Effector memory CD4-positive, alpha-beta T cell (primary cell): ENCODE data around the gene IL10RB.
"Not testable (repeated sequence)": the region's sequence is repeated elsewhere in the genome, so short reads cannot be mapped to it uniquely, and the experiment has no call there.

Source experiments
- DNase-seq, 3 donors: peaks; one replicate each; pipeline ENCODE4 v3.0.0-alpha.2; 2020
- H3K27ac ChIP-seq: 2 replicates; pipeline ENCODE4 v1.7.0; 2013; ENCODE audit warnings: mild to moderate bottlenecking, low read length, moderate library complexity; ENCODE audit not compliant: insufficient read depth, poor library complexity, severe bottlenecking
- H3K27me3 ChIP-seq: replicated peaks from 2 replicates; pipeline ENCODE4 v1.7.0; 2013; ENCODE audit warnings: mild to moderate bottlenecking, low read length; ENCODE audit not compliant: insufficient read depth, control insufficient read depth, poor library complexity, severe bottlenecking
- H3K36me3 ChIP-seq: 2 replicates; pipeline ENCODE4 v1.7.0; 2013; ENCODE audit warnings: mild to moderate bottlenecking, low read length, moderate library complexity; ENCODE audit not compliant: control insufficient read depth, insufficient read depth
- H3K4me1 ChIP-seq: 2 replicates; pipeline ENCODE4 v1.7.0; 2013; ENCODE audit warnings: low read length, mild to moderate bottlenecking; ENCODE audit not compliant: control insufficient read depth, insufficient read depth, poor library complexity, severe bottlenecking
- H3K4me3 ChIP-seq: 2 replicates; pipeline ENCODE4 v1.7.0; 2013; ENCODE audit warnings: low read length, low read depth, mild to moderate bottlenecking; ENCODE audit not compliant: insufficient read depth, poor library complexity, severe bottlenecking
- H3K9me3 ChIP-seq: 2 replicates; pipeline ENCODE4 v1.7.0; 2013; ENCODE audit warnings: mild to moderate bottlenecking, low read length, moderate library complexity; ENCODE audit not compliant: control insufficient read depth

IL10RB gene

DNA sequence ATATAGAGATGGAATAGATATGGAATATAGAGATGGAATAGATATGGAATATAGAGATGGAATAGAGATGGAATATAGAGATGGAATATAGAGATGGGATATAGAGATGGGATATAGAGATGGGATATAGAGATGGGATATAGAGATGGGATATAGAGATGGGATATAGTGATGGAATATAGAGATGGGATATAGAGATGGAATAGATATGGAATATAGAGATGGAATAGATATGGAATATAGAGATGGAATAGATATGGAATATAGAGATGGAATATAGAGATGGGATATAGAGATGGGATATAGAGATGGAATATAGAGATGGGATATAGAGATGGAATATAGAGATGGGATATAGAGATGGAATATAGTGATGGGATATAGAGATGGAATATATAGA is 57.4 kb downstream of the IL10RB start:
- not testable (repeated sequence) for H3K4me3 ChIP-seq, H3K27me3 ChIP-seq, H3K36me3 ChIP-seq, DNase-seq, H3K27ac ChIP-seq, H3K9me3 ChIP-seq
- H3K4me1 ChIP-seq = peaks cover 24% of the 10 kb centered on the region

DNA sequence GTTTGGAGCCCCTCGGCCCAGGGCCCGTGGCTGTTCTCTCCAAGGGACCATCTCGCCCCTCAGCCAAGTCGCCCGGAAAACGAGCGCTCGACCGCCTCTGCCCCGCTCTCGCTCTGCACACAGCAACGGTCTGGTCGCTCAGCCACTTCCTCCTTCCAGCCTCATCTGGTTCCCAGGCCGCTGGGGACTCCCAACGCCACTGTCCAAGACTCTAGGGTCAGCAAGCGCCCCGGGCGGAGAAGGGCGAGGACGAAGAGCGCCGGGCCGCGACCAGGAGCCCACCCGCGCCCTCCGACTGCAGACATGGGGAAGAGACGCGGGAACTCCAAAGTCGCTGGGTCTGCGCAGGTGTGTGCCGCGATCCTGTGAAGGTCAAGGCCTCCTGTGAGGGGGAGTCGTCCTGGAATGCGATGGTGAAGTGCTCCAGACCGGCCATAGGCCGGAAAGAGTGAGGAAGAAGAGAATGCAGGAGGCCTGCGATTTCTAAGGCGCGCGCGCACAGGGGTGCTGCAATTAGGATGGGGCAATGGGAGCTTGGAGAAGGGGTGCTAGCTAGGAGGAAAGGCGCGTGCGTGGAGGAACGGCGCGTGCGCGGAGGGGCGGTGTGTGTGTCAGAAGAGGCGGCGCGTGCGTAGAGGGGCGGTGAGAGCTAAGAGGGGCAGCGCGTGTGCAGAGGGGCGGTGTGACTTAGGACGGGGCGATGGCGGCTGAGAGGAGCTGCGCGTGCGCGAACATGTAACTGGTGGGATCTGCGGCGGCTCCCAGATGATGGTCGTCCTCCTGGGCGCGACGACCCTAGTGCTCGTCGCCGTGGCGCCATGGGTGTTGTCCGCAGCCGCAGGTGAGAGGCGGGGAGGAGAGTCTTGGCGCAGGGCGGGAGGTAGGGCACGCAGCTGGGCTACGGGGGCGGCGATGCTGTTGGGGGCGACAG is 58.4 kb downstream of the IL10RB start, which contains the start of gene IFNAR1:
Gene IFNAR1 (plus strand): TSS at position 680 of the 931 bp plus-strand sequence. CDS start 86 bp downstream, at position 766.
- peak; percentile 94 to 97 (median 95) for DNase-seq
- Histone ChIP-seq H3K27me3 (no peaks in the 10 kb centered on the region), H3K36me3 (no peaks in the 10 kb centered on the region), H3K27ac (peak within 1 kb of the TSS; percentile 98), H3K4me3 (peak within 1 kb of the TSS; percentile 97), H3K9me3 (no peaks in the 10 kb centered on the region), H3K4me1 (peaks cover 24% of the 10 kb centered on the region)

DNA sequence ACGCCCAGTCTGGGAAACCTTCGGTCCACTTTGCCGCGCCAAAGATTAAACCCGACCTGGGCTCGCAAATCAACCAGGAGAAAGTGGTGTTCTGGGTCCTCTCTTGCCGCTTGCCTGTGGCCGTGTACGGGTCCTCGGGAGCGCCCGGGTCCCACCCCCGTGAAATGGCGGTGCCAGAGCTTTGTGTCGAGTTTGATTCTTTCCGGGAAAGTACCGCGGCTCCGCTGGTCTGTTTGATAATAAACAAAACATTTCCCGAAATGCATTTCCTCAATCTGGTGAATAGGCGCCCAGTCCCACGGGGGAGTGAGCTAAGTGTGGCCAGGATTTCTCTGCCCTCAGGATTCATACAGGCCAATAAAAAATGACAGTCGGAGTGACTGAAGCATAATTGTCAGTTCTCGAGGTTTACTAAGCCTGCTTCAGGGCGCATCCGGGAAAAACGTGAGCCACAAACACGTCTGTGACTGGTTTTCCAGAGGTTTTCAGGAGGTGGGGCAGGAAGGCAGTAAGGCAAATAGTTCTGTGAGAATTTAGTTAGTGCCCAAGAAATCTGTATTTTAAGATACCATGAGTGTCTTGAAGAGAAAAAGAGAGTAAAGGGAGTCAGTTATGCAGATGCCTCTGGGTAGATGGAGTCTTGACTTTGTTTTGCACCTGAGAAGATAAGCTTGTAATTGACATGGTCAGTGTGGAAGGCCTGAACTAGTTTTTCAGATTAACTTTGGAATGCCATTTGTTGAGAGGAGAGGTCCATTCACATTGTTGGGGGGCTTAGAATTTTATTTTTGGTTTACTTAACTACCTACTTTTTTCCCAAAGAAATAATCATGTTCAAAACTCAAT is 59.3 kb downstream of the IL10RB start:
- DNase-seq = peak; percentile 62 to 70 (median 65)
- H3K9me3 ChIP-seq = no peaks in the 10 kb centered on the region
- peak overlapping the region; percentile 98 for H3K27ac ChIP-seq
- H3K4me3 ChIP-seq = peak overlapping the region; percentile 97
- no peaks in the 10 kb centered on the region for H3K27me3 ChIP-seq
- H3K36me3 ChIP-seq = no peaks in the 10 kb centered on the region
- H3K4me1 ChIP-seq = peaks cover 24% of the 10 kb centered on the region

DNA sequence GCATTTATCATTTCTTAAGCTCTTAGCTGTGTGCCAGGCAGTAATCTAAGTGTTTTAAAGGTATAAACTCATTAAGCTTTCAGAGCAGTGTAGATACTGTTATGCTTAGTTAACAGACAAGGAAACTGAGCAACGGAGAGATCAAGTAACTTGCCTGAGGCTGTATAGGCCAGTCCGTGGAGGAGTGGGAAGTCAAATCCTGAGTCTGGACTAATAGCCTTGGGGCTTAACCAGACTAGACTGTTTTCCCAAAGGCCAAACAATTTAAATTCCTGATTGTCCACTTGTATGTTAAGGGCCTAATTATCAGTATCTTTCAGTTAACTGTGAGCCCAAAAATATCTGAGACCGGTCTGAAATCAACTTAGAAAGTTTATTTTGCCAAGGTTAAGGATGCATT is 61.2 kb downstream of the IL10RB start:
- Histone ChIP-seq H3K27ac (no peak overlapping the region), H3K4me3 (no peak overlapping the region), H3K9me3 (no peaks in the 10 kb centered on the region), H3K36me3 (no peaks in the 10 kb centered on the region), H3K27me3 (no peaks in the 10 kb centered on the region), H3K4me1 (peaks cover 41% of the 10 kb centered on the region)
- DNase-seq = no peak

DNA sequence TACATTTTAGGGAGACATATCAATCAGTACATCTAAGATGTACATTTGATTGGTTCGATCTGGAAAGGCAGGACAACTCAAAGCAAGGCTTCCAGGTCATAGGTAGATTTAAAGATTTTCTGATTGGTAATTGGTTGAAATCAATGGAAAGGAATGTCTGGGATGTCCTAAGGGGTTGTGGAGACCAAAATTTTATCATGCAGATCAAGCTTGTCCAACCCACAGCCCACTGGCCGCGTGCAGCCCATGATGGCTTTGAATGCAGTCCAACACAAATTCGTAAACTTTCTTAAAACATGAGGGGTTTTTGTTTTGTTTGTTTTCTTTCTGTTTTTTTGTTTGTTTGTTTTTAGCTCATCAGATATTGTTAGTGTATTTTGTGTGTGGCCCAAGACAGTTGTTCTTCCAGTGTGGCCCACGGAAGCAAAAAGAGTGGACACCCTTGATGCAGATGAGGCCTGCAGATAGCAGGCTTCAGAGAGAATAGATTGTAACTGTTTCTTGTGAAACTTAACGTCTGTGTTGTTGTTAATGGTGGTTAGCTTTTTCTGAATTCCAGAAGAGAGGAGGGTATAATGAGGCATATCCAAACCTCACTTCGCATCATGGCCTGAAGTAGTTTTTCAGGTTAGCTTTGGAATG is 61.7 kb downstream of the IL10RB start:
- Histone ChIP-seq H3K27ac (no peak overlapping the region), H3K36me3 (no peaks in the 10 kb centered on the region), H3K27me3 (no peaks in the 10 kb centered on the region), H3K9me3 (no peaks in the 10 kb centered on the region), H3K4me3 (no peak overlapping the region), H3K4me1 (peaks cover 43% of the 10 kb centered on the region)
- DNase-seq = no peak

DNA sequence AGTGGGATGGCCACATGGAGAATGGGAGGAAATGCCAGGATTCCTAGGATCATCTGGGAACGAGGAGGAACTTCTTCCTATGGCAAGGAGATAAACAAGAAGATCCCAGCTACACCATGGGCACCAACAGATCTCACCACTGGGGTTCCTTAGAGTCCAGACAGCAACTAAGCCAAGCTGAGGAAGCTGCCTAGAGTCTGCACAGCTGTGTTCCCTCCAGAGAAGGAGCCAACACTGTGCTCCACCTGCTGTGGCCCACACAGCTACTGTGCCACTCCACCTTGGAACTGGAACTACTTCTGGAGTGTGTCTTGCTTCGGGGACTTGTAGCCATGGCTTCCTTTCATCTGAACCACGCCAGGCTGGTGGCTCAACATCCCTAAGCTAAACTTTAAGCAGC is 64.6 kb downstream of the IL10RB start:
- H3K4me1 ChIP-seq = peaks cover 41% of the 10 kb centered on the region
- no peak overlapping the region for H3K27ac ChIP-seq
- no peaks in the 10 kb centered on the region for H3K27me3 ChIP-seq
- H3K4me3 ChIP-seq = no peak overlapping the region
- no peaks in the 10 kb centered on the region for H3K9me3 ChIP-seq
- H3K36me3 ChIP-seq = peaks cover 5% of the 10 kb centered on the region
- no peak for DNase-seq

DNA sequence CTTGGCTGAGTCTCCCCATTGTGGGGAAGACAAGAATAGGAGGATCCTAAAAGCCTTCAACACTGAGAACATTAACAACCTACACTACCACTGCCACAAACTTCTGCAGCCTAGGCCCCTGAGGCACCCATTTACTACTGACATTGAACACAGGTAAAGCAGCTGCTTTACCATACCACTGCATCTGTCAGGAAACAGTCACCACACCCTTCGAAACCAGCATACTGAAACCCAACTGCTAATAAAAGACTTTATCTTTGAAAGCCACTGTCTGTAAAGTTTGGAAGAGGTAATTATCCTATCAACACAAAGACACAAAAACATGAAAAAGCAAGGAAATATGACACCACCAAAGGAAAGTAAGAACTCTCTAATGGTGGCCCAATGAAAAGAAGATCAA is 66.0 kb downstream of the IL10RB start:
- Histone ChIP-seq H3K27ac (no peak overlapping the region), H3K4me3 (no peak overlapping the region), H3K9me3 (no peaks in the 10 kb centered on the region), H3K27me3 (no peaks in the 10 kb centered on the region), H3K36me3 (peaks cover 9% of the 10 kb centered on the region), H3K4me1 (peaks cover 30% of the 10 kb centered on the region)
- no peak for DNase-seq

DNA sequence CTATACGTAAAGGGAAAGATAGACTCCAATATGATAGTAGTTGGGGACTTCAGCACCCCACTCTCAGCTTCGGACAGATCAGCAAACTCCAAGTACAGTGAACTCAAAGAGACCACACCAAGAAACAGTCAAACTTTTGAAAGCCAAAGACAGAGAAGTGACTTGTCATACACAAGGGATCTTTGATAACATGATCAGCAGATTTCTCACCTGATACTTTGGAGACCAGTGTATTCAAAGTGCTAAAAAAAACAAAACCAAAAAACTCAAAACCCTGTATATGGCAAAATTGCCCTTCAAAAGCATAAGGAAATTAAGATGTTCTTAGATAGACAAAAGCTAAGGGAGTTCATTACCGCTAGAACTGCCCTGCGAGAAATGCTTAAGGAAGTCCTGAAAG is 68.0 kb downstream of the IL10RB start:
- no peak for DNase-seq
- Histone ChIP-seq H3K27me3 (no peaks in the 10 kb centered on the region), H3K9me3 (no peaks in the 10 kb centered on the region), H3K4me1 (peaks cover 19% of the 10 kb centered on the region), H3K4me3 (no peak overlapping the region), H3K27ac (no peak overlapping the region), H3K36me3 (peaks cover 9% of the 10 kb centered on the region)

DNA sequence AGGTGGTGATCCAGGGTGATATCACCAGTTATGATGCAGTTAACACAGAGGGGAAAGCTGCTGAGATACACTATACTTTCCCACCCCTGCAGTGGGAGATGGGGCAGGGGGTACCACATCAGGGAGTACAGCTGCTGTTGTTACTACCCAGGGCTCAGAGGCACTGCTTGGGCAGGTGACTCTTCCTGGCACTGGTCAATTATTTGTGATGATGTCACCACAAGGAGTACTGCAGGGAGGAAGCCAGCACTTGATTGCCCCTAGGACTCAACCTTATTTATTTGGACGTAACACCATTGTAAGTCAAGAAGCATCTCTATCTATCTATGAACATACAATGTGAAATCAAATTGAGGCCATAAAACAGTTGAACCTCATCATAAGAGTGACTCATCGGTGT is 68.7 kb downstream of the IL10RB start:
- Histone ChIP-seq H3K27ac (no peak overlapping the region), H3K36me3 (peaks cover 9% of the 10 kb centered on the region), H3K9me3 (no peaks in the 10 kb centered on the region), H3K4me1 (peaks cover 19% of the 10 kb centered on the region), H3K27me3 (no peaks in the 10 kb centered on the region), H3K4me3 (no peak overlapping the region)
- DNase-seq = no peak
